NCI-H748 treated with DMSO at 0.1 percent for 48 hours (cell line): ENCODE data around the gene TRIM31.
A peak's percentile ranks its signal among the peaks of the same experiment; 100 is the strongest.

Experiments
- DNase-seq: peaks from one replicate; lab custom pipeline; 2025; lab: John Stamatoyannopoulos, UW

TRIM31 gene

DNA sequence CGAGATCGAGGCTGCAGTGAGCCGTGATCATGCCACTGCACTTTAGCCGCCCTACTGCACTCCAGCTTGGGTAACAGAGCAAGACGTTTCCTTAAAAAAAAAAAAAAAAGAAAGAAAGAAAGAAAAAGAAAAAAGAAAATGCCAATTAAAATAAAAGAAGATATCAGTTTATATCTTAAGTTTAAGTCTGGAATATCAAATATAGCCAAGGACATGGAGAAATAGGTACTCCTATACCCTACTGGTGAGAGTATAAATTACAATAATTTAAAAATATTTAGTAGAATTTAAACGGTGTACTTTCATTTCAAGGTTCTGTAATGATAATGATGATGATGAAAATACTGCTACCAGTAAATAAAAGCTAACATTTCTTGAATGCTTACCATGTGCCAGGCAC lies 3.8 kb upstream of the TRIM31 start:
- DNase-seq: no peak

GRCh38 chr6:30113841-30114240 lies 951 bp upstream of the TRIM31 start:
- DNase-seq: no peak

DNA sequence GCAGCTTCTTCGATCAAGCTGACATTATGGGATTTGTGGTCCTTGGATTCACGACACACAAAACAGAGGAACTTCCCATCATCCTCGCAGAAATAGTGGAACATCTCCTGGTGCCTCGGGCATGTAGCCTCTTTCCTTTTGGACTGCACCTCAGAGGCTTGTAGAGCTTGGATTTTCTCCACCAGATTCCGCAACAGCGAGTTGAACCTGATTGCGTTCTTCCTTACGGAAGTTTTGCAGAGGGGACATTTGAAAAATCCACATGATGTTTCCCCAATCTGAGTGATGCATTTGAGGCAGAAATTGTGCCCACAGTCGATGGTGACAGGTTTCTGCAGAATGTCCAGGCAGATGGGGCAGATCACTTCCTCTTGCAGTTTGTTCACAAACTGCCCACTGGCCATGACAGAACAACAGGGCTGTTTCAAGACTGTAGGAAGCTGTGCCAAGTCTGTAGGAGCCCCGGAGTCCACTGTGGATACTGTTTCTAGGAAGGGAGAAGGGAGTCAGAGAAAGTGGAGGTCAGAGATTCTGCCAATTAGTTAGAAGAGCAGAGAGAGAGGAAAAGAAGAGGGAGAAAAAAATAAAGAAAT lies 392 bp downstream of the TRIM31 start:
- no peak for DNase-seq

DNA sequence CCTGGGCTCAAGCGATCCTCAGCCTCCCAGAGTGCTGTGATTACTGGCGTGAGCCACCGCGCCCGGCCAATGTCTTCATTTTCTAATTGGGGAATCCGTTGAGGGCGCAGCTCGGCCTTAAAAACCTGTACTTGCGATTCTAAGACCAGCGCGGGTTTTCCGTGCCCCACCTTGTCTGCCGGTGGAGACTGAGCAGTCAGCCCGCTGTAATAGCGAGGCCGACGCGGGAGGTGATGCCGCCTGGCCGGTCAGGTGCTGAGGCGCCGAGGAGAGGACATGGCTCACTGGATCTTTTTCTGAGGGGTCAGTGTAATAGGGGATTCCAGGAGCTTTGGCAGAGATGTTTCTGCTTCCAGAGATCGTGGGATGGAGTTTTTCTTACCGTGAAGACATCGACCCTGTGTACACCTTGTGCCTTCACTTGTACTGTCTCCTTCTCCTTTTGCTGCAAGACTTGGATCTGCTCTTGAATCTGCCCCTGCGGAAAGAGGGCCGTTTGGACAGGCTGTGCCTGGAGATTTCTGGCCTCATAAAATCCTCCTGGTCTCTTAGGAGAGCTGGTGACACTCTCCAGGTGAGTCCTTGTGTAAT lies 1.5 kb downstream of the TRIM31 start:
- no peak for DNase-seq

DNA sequence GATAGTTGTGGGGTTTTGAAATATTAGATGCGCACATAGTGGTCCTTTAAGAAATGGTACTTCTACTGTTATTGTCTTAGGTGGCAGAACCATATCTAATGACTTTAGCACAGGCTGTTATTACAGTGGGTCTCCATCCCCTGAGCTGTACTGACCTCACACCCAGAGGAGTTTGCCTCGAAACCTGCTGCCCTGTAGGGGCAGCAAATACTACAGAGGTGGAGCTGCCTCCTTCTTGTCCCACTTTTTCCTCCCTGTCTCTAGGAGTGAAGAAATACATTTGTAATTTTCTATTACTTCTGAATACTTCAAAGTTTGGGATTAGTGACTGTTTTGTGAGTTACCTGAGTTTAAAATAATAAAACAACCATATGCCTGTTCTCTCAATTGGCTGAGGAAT lies 8.2 kb downstream of the TRIM31 start:
- no peak for DNase-seq

GRCh38 chr6:30103872-30104179 lies 9.1 kb downstream of the TRIM31 start:
- DNase-seq: no peak

- DNase-seq: peak; percentile 85
Observed at GRCh38 chr6:30102970-30103871, 9.7 kb downstream of the TRIM31 start.

DNA sequence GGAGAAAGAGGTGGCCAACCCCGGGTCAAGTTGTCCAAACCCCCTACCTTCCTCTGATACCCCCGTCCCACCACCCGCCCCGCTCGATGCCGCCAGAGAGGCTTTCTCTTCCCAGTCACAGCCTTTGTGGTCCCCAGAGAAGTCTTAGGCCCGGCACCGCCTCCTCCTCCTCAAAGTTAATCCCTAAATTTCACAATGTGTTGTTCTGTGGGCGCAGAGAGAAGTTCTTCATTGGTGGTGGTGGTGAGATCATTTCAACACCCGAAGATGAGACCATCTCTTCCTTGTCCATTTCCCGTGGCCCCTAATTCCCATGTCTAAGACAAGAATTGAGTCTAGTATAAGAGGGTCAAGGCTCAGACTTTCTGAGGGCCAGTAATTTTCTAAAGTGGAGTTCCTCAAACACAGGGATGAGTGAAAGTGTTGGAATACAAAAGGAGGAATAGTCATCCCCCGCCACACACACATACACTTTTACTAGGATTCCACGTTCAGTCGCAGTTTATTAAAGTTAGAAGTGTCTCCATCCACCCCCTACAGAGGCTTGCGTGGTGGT lies 10.4 kb downstream of the TRIM31 start:
- no peak for DNase-seq

DNA sequence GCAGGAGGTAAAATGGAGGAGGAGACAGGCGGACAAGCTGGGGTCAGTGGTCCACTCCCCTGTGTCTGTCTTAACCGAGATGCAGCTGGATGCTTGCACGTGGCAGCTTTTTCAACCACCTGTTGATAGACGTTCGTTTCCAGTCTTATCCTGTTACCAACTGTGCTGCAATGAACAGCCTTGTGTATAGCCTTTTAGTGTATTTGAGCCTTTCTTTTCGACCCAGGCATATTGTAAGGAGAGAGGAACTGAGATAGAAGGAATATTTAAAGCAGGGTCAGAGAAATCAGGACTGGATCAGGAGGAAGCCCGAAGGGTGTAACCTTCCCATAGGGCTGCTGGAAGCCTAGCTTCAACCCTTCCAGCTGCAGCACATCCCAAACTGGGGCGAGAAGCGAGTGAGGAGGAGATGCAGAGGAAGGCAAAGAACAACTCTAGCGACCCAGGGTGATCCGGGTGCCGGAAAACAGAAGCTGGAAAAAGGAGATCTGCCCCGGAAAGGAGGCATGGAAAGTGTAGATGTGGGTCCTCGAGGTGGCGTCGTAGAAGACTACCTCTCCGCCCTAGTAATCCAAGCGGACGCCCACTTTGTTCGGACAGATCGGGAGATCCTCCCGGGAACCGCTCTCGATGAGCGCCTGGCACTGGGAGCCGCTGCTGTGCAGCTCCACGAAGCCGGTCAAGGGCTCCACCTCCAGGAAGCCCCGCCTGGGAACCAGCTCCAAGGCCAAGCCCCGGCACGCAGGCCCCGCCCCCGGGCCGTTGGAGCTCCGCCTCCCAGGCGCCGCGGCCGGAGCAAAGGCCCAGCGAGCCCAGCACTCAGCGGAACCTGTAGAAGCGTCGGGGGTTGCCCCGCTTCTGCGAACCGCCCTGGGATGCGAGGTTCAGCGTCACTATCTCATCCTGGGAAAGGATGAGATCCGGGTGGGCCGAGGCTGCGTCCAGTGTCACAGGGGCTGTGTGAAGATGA lies 11.2 kb downstream of the TRIM31 start:
- DNase-seq: peak; percentile 47

GRCh38 chr6:30100585-30101443 lies 12.1 kb downstream of the TRIM31 start:
- no peak for DNase-seq

- no peak for DNase-seq
Observed at GRCh38 chr6:30100154-30100553, 12.7 kb downstream of the TRIM31 start.

GRCh38 chr6:30097902-30098768 lies 14.8 kb downstream of the TRIM31 start:
- no peak for DNase-seq

DNA sequence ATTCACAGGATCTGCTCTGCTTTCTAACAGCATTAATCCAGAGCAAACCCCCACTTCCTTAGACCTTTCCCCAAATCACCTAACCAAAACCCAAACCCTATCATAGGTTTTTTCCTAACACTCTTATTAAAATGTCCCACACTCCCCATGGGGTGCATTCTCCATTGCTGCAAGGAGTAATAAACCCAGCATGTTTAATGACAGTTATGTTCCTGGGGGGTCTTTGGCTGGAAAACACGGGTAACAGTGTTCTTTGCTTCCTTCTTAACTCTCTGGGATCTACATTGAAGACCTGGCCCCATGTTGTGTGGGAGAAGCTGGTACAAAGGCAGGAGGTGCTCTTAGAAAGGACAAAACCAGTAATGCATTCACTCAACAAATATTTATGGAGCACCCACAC lies 16.1 kb downstream of the TRIM31 start:
- DNase-seq: no peak

DNA sequence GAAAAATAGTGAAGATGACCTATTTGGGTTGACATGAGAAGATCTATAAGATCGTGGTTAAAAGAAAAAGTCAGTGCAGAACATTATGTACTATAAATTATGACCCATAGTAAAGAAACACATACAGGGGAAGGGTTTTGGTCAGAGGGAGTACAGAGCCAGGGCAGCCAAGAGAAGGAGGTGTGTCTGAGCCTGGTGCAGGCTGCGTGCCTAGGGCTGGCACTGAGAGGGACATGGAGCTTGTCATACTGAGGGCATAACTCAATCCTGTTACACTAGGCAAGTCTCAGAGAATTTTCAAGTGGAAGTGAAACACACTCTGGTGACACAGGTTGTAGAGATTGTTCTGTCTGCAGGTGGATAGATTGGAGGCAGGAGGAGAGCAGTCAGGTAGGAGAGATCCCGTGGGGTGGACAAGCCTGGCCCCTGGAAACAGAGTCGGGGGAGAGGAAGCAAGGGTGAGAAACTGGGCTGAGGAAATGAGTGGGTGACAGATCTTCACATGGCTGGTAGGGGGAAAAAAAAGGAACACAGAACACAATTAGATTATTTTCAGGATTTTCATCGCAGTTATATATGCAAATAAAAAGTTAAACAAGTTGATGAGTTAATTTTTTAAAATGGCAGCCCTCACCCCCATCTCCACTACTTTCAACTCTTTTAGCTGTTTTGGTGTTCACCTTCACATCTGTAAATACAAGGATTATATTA lies 18.8 kb downstream of the TRIM31 start:
- DNase-seq: no peak

DNA sequence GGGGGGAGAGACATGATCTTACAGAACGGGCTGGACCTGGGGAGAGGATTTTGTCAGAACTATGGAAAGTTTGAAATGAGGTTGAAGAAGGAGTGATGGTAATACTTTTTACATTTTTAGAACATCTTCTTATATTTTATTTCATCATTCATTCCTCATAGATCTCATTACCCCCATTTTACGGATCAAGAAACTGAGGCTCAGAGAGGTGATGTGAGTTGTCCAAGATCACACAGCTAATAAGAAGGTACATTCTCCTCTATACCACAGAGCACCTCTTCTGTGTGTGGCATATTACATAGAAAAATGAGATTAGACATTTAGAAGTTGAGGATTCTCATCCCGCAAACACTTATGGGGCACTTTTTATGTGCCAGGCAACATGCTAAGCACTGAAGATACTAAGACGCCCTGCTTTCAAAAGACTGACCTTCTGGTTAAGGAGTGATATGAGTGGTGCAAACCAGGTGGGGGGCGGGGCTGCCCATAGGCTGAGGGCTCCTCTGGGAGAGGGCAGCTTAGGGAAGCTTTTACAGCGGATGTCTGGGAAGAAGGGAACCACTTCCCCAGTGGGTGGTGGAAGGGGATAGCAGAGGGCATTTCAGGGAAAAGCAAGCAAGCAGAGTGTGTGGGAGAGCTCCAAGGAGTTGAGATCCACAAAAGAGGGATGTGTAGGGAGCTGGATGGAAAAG lies 19.9 kb downstream of the TRIM31 start:
- no peak for DNase-seq

DNA sequence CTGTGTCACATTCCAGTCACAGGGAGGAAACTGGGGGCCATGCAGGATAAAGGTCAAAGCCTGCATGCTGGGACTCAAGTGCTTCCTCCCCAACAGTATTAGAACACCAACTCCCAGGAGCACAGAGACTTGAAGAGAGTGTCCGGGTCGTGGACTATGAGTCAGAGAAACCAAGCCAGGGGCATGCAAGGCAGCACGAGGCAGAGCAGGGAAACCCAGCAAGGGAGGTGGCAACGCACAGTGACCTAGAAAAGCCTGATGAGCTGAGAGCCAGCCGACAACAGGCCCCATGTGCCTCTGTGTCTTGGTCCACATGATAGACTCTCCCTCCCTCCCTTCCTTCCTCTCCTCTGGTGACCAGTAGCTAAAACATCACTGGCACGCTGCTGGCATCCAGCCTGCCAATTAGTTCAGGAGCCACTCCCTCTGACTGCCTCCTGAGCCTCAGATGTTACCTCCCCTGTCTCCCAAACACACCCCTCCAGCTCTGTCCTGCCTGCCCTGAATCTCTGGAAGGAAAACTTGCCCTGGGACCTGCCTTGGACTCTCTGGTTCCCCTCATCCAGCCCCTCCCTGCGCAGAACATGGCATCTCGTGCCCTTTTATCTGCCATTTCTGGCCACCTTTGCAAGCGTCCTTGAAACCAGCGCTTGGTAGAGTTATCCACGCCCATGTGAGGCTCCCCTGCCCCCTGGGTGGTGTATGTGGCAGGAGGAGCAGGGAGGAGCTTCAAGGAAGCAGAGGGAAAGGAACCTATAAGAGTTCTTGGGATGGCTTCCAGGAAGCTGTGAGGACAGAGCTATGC lies 21.1 kb downstream of the TRIM31 start:
- no peak for DNase-seq

GRCh38 chr6:30087876-30088275 lies 25.0 kb downstream of the TRIM31 start:
- DNase-seq: no peak

GRCh38 chr6:30077218-30077617 lies 35.7 kb downstream of the TRIM31 start:
- no peak for DNase-seq
